ENCODE measurements around the gene CYB5R4.

The CYB5R4 gene

GRCh38 chr6:83998021-83998584 is 138.6 kb downstream of the CYB5R4 start:
- no peak for DNase-seq

- no peak for DNase-seq
Observed at GRCh38 chr6:84001119-84001518, 141.6 kb downstream of the CYB5R4 start.

- DNase-seq = no peak
Observed at GRCh38 chr6:84002226-84002625, 142.7 kb downstream of the CYB5R4 start.

- no peak for DNase-seq
Observed at GRCh38 chr6:84003131-84003530, 143.6 kb downstream of the CYB5R4 start.

GRCh38 chr6:84003654-84004053 is 144.2 kb downstream of the CYB5R4 start:
- no peak for DNase-seq

- no peak for DNase-seq
Observed at GRCh38 chr6:84007871-84008270, 148.4 kb downstream of the CYB5R4 start.

- no peak for DNase-seq
Observed at GRCh38 chr6:84013354-84013753, 153.9 kb downstream of the CYB5R4 start.

GRCh38 chr6:84013931-84014330 is 154.4 kb downstream of the CYB5R4 start:
- no peak for DNase-seq

- no peak for DNase-seq
Observed at GRCh38 chr6:84016029-84016428, 156.5 kb downstream of the CYB5R4 start.

Measured in midbrain (tissue), 1 donor.